ENCODE results near the gene TRIO.

The TRIO gene

GRCh38 chr5:14501353-14502293 lies 358.5 kb downstream of the TRIO start:
- DNase-seq: no peak
- in situ Hi-C loops (cut with HindIII; ENCODE audit: low pct_ligation_motif_present, low pct_unique_long_range_greater_than_20kb, low sequenced_read_pairs): no loop called here

- no peak for DNase-seq
- in situ Hi-C loops (cut with HindIII; ENCODE audit: low pct_ligation_motif_present, low pct_unique_long_range_greater_than_20kb, low sequenced_read_pairs): no loop called here
These were observed 359.1 kb downstream of the TRIO start for GRCh38 chr5:14502294-14502690.

DNA sequence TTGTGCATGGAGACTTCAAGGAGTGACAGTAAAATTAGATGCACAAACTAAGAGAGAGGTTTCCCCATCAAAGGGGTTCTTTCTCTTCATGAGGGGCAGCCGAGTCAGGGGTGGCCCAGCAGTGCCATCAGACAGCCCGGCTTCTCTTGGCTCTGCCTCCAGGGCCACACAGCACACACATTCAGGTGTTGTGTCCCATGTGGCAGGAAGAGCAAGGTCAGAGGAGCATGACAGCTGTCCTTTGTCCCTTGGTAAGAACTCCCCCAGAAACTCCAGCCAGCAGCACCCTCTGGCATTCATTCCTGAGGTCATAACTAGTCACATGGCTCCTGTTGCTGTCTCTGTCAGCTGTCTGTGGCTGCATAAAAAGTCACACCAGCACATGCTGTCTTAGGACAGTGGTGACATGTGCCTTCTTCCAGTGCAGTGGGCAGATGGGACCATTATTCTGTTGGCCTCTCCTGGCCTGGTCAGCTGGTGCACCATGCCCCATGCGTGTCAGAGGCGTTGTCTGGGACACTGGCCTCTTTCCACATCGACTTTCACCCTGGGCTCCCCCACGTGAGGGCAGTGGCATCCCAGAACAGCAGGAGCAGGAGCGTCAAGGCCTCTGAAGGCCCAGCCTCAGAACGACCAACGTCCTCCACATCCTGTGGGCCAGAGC lies 360.0 kb downstream of the TRIO start:
- in situ Hi-C loops (cut with HindIII; ENCODE audit: low pct_ligation_motif_present, low pct_unique_long_range_greater_than_20kb, low sequenced_read_pairs): no loop called here

GRCh38 chr5:14503681-14504331 lies 360.7 kb downstream of the TRIO start:
- in situ Hi-C loops (cut with HindIII; ENCODE audit: low pct_ligation_motif_present, low pct_unique_long_range_greater_than_20kb, low sequenced_read_pairs): no loop called here
- DNase-seq: no peak

More for the DNA sequence above, 360.0 kb downstream of the TRIO start:
- DNase-seq: no peak

DNA sequence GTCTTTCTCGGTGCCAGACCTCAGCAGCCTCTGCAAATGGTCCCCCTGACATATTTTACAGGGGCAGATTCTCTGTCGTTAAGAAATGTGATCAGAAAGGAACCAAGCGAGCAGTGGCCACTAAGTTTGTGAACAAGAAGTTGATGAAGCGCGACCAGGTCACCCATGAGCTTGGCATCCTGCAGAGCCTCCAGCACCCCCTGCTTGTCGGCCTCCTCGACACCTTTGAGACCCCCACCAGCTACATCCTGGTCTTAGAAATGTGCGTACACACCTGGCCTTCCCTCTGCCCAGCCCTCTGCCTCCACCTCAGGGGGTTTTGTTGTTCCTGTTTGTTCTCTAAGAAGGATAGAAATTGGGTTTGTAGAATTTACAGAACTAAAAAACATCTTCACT lies 361.2 kb downstream of the TRIO start:
- DNase-seq: no peak

GRCh38 chr5:14504816-14505215 lies 361.7 kb downstream of the TRIO start:
- in situ Hi-C loops (cut with HindIII; ENCODE audit: low pct_ligation_motif_present, low pct_unique_long_range_greater_than_20kb, low sequenced_read_pairs): no loop called here
- DNase-seq: no peak

More for the DNA sequence above, 361.2 kb downstream of the TRIO start:
- in situ Hi-C loops (cut with HindIII; ENCODE audit: low pct_ligation_motif_present, low pct_unique_long_range_greater_than_20kb, low sequenced_read_pairs): no loop called here

DNA sequence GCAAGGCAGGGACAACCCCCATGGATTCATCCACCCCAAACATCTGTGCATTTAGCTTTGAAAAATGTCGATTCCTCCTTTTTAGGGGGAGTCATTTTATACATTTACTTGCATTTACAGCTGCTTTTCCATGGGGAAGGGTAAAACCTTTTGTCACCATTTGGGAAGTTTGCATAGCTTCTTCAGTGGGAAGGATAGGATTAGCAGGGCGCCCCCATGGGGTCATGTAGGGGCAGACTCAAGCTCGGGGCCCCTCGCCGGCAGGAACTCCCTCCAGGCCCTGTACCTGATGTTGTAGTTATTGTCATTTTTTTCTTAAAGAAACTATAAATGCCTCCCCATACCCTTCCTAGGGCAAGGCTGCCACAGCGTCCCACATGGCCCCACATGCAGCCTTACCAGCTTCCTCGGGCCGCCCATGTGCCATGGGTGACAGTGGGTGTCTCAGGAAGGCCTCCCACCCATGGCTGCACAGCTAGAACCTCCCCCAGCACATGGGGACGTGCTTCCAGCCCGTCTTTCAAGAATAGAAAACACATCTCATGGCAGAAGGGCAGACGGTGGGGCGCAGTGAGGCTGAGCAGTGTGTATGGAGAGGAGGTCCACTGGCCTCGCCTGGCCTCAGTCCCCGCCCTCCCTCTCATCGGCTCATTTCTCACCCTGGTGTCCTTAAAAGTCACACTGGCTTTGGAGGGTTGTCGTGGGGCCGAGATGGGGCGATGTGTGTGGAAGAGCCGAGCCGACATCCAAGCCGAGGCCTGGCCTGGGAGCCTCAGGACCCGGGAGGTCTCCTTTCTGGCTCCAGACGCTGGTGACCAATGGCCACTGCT lies 362.4 kb downstream of the TRIO start:
- DNase-seq: no peak
- in situ Hi-C loops (cut with HindIII; ENCODE audit: low pct_ligation_motif_present, low pct_unique_long_range_greater_than_20kb, low sequenced_read_pairs): no loop called here

- DNase-seq: no peak
- in situ Hi-C loops (cut with HindIII; ENCODE audit: low pct_ligation_motif_present, low pct_unique_long_range_greater_than_20kb, low sequenced_read_pairs): no loop called here
These were observed 363.0 kb downstream of the TRIO start for GRCh38 chr5:14506140-14506538.

DNA sequence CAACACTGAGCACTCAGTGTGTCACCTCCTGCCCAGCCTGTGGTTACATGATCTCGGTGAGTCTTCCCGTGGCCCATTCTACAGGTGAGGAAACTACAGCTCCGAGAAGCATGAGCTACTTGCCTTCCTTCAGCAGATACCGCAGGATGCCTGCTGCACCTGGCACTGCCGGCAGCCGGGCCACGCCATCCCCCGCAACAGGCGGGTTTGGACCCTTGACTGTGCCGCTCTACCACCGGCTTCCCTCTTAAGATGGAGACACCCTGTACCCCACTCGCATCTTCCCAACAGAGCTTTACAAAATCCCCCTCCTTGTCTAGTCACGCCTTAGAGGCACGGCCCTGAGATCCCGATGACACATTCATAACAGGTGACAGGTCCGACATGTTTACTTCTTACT lies 363.5 kb downstream of the TRIO start:
- no peak for DNase-seq
- in situ Hi-C loops (cut with HindIII; ENCODE audit: low pct_ligation_motif_present, low pct_unique_long_range_greater_than_20kb, low sequenced_read_pairs): no loop called here

DNA sequence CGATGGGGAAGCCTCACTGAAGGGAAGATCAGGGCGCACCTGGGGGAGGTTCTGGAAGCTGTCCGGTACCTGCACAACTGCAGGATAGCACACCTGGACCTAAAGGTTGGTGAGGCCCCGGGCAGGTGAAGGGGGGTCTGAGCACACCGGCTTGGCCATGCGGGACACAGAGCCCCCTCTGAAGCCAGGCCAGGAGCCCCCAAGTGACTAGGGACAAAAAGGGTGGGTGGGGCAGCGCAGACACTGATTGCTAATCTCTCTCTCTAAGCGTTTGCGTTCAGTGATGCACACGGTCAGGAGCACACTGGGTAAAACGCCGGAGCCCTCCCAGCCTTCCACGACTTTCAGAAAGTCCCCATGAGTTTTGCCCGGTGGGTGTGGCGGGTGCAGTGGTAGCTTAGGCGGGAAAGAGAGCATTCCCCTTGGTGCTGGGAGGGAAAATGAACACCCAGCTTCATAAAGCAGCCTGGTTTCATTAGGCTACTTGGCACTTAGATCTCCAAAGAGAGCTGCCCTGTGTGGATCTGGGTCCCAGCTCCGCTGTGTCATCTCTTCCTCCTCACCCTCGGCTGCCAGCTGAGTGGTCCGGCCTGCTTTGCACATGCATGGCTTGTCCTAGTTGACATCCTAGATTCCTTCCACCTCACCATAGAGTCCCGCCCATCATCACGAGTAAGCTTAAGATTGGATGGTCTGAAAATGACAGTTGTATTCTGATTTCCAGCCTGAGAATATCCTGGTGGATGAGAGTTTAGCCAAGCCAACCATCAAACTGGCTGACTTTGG lies 364.2 kb downstream of the TRIO start:
- in situ Hi-C loops (cut with HindIII; ENCODE audit: low pct_ligation_motif_present, low pct_unique_long_range_greater_than_20kb, low sequenced_read_pairs): no loop called here
- DNase-seq: no peak

DNA sequence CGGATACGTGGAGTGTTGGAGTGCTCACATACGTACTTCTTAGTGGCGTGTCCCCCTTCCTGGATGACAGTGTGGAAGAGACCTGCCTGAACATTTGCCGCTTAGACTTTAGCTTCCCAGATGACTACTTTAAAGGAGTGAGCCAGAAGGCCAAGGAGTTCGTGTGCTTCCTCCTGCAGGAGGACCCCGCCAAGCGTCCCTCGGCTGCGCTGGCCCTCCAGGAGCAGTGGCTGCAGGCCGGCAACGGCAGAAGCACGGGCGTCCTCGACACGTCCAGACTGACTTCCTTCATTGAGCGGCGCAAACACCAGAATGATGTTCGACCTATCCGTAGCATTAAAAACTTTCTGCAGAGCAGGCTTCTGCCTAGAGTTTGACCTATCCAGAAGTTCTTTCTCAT lies 364.9 kb downstream of the TRIO start:
- in situ Hi-C loops (cut with HindIII; ENCODE audit: low pct_ligation_motif_present, low pct_unique_long_range_greater_than_20kb, low sequenced_read_pairs): no loop called here
- no peak for DNase-seq

- in situ Hi-C loops (cut with HindIII; ENCODE audit: low pct_ligation_motif_present, low pct_unique_long_range_greater_than_20kb, low sequenced_read_pairs): no loop called here
- no peak for DNase-seq
These were observed 366.4 kb downstream of the TRIO start for GRCh38 chr5:14509556-14509955.

DNA sequence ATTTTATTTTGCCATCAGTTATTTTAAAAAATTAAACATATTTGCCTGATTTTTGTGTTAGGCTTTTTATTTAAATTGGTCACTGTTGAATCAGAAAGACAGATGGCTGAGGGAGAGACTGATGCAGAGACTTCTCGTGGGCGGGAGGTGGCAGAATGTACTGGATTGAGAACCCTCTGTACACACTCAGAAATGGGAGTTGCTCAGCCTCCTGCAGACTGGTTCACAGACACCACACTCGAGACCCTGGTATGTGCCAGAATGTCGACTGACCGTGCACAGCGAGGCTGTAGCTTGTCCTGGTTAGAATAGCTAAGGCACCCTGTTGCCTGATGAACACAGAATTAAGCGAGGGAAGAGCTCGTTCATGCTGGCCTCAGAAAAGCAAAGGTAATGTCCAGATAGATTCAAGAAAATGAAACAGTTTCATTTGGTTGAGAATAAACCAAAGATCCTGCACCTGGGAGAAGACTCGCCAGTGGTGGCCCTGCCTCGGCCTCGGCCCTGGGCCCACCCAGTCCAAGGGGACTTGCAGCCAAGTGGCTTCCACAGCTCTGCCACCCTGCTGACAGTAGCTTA lies 367.1 kb downstream of the TRIO start:
- no peak for DNase-seq
- in situ Hi-C loops (cut with HindIII; ENCODE audit: low pct_ligation_motif_present, low pct_unique_long_range_greater_than_20kb, low sequenced_read_pairs): no loop called here

- in situ Hi-C loops (cut with HindIII; ENCODE audit: low pct_ligation_motif_present, low pct_unique_long_range_greater_than_20kb, low sequenced_read_pairs): no loop called here
- no peak for DNase-seq
These were observed 367.7 kb downstream of the TRIO start for GRCh38 chr5:14510880-14511279.

- no peak for DNase-seq
- in situ Hi-C loops (cut with HindIII; ENCODE audit: low pct_ligation_motif_present, low pct_unique_long_range_greater_than_20kb, low sequenced_read_pairs): no loop called here
These were observed 369.4 kb downstream of the TRIO start for GRCh38 chr5:14512574-14512973.

- in situ Hi-C loops (cut with HindIII; ENCODE audit: low pct_ligation_motif_present, low pct_unique_long_range_greater_than_20kb, low sequenced_read_pairs): no loop called here
These were observed 370.1 kb downstream of the TRIO start for GRCh38 chr5:14513266-14513665.

DNA sequence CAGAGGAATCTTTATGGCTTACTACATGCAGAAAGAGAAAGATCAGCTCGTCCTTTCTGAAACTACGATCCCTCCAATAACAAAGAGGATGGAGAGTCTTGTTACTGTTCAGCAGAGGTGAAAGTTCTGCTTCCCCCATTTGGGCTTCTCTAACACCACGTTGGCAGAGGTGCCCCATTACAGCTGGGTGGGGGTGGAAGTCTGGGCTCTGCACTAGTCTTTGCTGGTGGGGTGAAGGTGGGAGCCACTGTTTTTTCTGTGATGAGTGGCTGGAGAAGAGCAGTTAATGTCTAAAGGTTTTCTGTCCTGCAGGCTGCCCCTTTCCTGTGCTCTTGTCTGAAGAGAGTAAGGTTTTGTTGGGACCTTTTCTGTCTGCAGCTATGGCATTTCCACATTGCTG lies 373.8 kb downstream of the TRIO start:
- in situ Hi-C loops (cut with HindIII; ENCODE audit: low pct_ligation_motif_present, low pct_unique_long_range_greater_than_20kb, low sequenced_read_pairs): no loop called here
- no peak for DNase-seq

More at GRCh38 chr5:14513266-14513665, 370.1 kb downstream of the TRIO start:
- no peak for DNase-seq

DNA sequence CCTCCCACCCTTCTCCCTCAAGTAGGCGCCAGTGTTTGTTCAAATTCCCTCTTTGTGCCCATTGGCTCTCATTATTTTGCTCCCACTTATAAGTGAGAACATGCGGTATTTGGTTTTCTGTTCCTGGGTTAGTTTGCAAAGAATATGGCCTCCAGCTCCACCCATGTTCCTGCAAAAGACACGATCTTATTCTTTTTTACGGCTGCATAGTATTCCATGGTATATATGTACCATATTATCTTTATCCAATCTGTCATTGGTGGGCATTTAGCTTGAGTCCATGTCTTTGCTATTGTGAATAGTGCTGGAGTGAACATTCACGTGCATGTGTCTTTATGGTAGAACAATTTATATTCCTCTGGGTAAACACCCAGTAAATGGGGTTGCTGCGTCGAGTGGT lies 375.5 kb downstream of the TRIO start:
- in situ Hi-C loops (cut with HindIII; ENCODE audit: low pct_ligation_motif_present, low pct_unique_long_range_greater_than_20kb, low sequenced_read_pairs): no loop called here
- no peak for DNase-seq
